HG02938 (cell line): ENCODE data around the gene GPC1.
"Not testable (repeated sequence)": the region's sequence is repeated elsewhere in the genome, so short reads cannot be mapped to it uniquely, and the experiment has no call there.

ENCODE experiments used
- ATAC-seq: cut with Tn5 transposase; IDR thresholded peaks from one replicate; pipeline ENCODE4 v1.9.1; 2021; ENCODE audit warnings: mild to moderate bottlenecking, moderate library complexity; ENCODE audit not compliant: unreplicated experiment

The GPC1 gene

DNA sequence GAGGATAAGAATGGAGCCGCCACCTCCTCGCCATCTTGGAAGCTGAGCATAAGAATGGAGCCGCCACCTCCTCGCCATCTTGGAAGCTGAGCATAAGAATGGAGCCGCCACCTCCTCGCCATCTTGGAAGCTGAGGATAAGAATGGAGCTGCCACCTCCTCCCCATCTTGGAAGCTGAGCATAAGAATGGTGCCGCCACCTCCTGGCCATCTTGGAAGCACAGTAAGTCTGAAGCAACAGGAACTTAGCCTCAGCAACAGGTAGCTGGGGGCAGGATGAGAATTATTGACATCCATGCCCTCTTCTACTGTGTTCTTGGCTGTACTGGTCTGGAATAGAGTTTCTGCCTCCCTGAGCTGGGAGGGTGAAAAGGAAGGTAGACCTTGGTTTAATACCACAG lies 61.6 kb downstream of the GPC1 start:
- not testable (repeated sequence) for ATAC-seq

- ATAC-seq = no peak
Measured at GRCh38 chr2:240498171-240498957, 62.9 kb downstream of the GPC1 start.

- ATAC-seq = no peak
Measured at GRCh38 chr2:240498958-240499260, 63.4 kb downstream of the GPC1 start.

GRCh38 chr2:240499309-240500301 lies 64.1 kb downstream of the GPC1 start:
- no peak for ATAC-seq

- ATAC-seq = no peak
Measured at GRCh38 chr2:240500561-240501423, 65.3 kb downstream of the GPC1 start.

DNA sequence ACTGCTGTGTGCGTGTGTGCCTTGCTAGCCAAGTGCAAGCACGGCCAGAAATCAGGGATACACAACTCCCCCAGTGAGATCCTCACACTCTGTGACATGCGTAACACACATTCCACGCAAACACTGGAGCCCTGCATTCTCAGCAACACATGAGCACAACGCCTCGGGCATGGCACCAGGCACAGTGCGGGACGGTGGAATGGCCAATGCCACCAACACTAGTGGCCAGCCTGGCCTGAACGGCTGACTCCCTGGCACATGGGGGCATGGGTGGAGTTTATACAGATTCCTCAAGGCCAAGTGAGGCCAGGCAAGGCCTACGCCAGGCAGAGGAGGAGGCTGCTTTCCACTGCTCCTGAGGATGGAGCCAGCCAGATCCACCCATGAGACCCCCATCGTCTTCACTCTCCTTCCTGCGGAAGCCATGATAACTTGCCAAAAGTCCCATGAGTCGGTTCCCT lies 66.1 kb downstream of the GPC1 start:
- ATAC-seq = no peak

- ATAC-seq = no peak
Measured at GRCh38 chr2:240502059-240502429, 66.6 kb downstream of the GPC1 start.

GRCh38 chr2:240502430-240503121 lies 67.1 kb downstream of the GPC1 start:
- ATAC-seq = no peak

DNA sequence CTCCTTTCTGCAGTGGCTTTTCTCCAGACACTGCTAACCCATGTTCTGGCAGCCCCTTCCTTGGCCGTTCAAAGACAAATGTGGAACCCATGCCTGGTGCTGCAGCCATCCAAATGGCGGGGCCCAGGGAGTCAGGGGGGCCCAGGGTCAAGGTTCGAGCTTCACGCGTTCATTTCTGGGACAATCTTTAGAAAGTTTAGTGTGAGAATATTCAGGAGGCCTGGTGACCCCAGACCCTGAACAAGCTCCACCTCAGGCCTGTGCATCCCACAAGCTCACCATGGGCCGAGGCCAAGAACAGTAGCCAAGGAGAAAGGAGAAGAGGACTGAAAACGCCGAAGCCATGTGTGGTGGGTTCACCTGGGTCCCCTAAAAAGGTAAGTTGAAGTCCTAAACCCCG lies 67.9 kb downstream of the GPC1 start:
- ATAC-seq = no peak

- ATAC-seq = no peak
Measured at GRCh38 chr2:240503848-240504247, 68.4 kb downstream of the GPC1 start.

DNA sequence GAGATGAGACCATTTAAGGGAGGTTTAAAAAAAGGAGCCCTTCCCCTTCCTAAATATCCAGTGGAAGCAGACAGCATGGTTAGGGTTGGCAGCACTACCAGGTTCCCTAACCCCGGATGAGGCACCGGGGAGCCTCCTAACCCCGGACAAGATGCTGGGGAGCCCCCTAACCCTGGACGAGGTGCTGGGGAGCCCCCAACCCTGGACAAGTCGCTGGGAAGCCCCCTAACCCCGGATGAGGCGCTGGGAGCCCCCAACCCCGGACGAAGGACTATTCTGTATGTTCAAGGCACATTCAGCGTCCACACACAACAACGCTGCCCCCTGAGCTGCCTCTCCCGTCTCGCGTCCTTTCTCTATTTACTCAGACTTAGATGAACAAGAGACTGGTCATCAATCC lies 70.4 kb downstream of the GPC1 start:
- no peak for ATAC-seq

DNA sequence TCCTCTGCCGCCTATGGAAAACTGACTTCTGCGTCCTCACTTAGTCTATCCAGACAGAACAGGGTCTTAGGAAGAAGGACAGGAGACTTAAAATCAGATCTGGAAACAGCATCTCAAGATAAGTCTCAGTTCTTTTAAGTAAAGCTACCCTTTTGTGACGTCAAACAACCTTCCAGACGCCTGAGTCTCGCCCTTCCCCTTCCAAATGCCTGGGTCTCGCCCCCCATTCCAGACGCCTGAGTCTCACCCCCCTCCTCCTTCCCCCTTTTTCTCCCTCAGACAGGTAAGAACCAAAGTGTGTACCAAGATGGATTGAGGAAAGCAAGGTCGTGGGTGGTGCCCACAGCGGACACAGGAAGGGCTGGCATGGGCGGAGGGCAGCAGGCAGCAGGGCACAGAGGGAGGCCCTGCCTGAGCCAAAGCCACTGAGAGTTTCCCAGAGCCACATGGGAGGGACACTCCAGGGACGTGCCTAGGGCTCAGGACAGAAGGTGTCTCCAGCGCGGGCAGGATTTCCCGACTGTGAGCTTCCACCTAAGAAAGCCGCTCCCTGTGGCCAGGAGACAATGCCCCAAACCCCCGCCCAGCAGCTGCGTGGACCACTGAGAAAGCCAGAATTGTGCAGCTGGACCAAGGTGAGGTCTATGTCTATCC lies 71.1 kb downstream of the GPC1 start:
- ATAC-seq = no peak

- no peak for ATAC-seq
Measured at GRCh38 chr2:240507060-240507777, 71.8 kb downstream of the GPC1 start.

- ATAC-seq = no peak
Measured at GRCh38 chr2:240507778-240508251, 72.4 kb downstream of the GPC1 start.

- ATAC-seq = no peak
Measured at GRCh38 chr2:240508832-240509545, 73.5 kb downstream of the GPC1 start.

- ATAC-seq = no peak
Measured at GRCh38 chr2:240509667-240510512, 74.4 kb downstream of the GPC1 start.

GRCh38 chr2:240510513-240511210 lies 75.2 kb downstream of the GPC1 start:
- ATAC-seq = no peak
